DMS53 treated with DMSO at 0.1 percent for 48 hours (cell line): ENCODE results near the gene AGR3.
A peak's percentile ranks its signal among the peaks of the same experiment; 100 is the strongest.

ENCODE experiments used
- DNase-seq: peaks from one replicate; lab custom pipeline; 2025; ENCODE audit not compliant: unreplicated experiment; lab: John Stamatoyannopoulos, UW

Gene AGR3

GRCh38 chr7:16838386-16838785 is 43.4 kb downstream of the AGR3 start:
- DNase-seq: no peak

DNA sequence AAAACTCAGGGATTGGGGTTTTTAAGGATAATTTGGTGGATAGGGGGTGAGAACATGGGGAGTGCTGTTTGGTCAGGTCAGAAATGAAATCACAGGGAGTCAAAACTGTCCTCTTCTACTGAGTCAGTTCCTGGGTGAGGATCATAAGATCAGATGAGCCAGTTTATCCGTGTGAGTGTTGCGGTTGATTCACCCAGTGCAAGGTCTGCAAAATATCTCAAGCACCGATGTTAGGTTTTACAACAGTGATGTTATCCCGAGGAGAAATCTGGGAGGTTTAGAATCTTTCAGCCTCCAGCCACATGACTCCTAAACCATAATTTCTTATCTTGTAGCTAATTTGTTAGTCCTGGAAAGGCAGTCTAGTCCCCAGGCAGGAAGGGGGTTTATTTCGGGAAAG is 45.3 kb downstream of the AGR3 start:
- no peak for DNase-seq

DNA sequence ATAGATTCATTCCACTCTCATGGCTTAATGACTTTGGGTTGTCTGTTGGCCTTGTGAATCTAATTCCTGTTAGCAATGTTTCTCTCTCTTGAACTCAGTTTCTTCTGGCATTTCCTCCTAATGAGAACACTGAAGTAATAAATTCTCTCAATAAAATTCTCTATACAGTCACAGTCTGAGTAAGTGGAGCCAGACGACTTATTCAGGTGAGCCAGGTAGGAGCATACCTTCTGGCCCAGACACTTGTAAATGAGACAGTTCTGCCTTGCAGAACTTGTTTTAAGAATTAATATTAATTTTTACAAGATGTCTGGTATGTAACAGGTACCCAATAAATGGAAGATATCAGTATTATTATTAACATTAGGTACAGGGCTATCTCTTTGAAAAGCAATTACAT is 48.4 kb downstream of the AGR3 start:
- no peak for DNase-seq

- DNase-seq: no peak
Measured at GRCh38 chr7:16826060-16826459, 55.7 kb downstream of the AGR3 start.

DNA sequence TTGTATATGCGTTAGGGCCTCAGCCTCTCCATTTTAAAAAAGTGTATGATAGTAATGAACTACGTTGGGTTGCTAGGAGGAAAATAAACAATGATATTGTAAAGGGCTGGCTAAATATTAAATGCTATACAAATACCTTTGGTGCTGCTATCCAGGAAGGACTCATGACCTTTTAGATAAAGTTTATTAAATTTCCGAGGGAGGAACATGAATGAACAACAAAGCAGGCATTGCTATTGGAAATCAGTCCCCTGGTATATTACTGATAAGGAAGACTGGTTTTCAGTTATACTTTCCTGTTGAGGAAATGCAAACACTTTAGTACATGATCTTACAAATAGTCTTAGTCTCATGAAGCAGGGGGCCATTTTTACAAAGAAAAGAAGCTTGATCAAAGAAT is 59.8 kb downstream of the AGR3 start:
- peak; percentile 37 for DNase-seq

DNA sequence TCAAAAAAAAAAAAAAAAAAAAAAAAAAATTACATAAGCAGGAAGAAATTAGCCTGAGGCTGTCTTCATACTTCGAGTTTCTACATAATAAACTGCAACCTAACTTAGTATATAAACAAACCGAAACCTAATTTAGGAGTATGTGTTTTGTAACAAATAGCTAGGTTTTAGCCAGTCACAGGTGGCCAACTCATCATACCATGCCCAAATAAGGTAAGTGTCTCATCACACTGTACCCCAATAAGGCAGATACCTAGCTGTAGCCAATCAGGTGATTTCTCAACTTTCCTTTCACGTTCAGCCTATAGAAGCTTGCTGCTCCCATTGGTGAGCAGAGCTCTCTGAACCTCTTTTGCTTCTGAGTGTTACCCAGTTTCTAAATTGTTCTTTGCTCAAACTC is 63.1 kb downstream of the AGR3 start:
- DNase-seq: no peak

- peak; percentile 89 for DNase-seq
Measured at GRCh38 chr7:16817536-16817935, 64.2 kb downstream of the AGR3 start.

DNA sequence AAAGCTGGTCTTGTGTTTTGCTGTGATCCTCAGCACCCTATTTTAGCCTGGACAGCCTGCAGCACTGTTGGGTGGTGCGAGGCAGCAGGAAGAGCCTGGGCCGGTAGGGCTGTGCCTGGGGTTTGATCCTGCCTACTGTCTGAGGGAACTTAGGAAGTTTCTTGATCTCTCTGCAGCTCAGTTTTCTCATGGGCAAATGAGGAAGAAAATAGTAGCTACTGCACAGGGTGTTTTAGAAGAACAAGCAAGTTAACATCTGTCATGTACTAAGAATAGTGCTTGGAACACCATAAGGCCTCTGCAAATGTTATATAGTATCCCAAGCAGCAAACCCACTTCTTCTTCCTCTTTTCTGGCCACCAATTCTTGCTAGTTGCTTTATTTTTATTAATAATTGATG is 65.0 kb downstream of the AGR3 start:
- DNase-seq: no peak

GRCh38 chr7:16815001-16815400 is 66.8 kb downstream of the AGR3 start:
- DNase-seq: no peak

DNA sequence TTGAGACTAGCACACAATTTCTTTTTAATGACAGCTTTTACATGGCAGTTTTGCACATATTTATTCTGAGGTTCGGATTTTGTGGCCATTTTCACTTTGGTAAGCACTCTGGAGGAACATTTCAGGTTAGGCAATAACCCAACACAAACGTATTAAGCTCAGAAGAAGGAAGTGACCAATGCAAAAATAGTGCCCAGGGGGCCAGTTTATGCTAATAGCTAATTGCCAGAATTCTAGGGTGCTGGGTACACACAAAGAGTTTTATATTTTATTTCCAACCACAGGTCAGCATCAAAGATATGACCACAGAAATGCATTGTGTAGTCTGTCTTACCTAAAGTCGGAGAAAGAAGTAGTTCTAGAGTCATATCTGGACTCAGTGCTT is 68.6 kb downstream of the AGR3 start:
- no peak for DNase-seq

DNA sequence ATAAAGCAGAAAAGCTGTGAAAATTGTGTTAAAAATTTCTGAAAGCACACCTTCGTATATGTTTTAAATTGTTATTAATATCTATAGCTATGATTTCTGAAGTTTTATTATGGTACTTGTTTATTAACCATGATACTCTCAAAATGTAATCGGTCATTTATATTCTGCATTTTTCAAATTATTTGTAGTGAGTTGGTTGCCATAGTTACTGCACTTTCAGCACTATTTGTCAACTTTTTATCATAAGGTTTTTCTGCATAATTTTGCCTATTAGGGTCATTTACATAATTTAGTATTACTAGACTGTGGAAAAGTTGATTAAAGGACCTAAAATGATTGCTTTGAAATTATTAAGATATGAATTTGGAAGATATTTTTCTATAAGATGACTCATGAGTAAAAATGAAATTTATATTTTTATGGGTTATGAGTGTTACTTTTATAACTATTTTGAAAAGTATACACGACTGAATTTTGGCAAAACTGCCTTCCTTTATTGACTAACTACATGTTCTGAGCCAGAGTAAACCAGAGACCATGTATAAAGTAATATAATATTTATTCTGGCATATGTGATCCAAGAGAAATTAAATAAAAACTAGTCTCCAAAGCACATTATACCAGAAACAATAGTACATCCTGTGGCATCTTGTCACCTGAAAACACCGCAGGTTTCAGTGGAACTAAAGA is 69.1 kb downstream of the AGR3 start:
- no peak for DNase-seq

DNA sequence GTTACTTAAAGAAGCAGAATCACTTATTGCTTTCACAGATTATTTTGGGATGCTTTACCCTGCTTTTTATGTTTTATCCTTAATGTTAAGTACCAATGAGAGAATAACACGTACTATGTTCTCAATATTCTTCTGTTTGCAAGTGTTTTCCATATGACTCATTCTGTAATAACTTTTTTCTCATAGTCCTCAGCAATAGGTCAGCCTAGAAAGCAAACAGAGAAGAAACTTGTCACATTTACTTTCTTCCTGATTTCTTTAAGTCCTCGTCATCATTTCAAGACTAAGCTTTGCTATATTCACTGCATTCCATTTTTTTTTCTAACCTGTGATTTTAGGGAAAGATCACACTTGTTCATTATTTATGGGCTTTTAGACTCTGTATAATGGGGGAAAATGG is 70.2 kb downstream of the AGR3 start:
- no peak for DNase-seq

DNA sequence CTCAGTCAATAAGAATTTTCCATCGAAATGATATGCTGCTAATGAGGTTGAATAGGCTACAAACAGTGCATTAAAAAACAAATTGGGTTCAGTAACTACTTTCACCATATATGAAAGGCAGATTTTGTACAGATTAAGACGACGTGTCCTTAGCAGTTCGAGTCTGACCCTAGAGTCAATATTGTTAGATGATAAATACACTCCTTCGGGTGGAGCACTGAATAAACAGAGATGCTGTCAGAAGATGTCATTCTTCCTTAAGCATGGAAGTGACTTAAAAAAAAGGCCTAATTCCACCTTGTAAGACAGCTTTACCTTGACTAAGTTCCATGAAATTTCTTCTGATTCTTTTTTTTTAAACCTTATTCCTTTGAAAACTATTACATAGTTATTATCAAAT is 71.2 kb downstream of the AGR3 start:
- peak; percentile 16 for DNase-seq

DNA sequence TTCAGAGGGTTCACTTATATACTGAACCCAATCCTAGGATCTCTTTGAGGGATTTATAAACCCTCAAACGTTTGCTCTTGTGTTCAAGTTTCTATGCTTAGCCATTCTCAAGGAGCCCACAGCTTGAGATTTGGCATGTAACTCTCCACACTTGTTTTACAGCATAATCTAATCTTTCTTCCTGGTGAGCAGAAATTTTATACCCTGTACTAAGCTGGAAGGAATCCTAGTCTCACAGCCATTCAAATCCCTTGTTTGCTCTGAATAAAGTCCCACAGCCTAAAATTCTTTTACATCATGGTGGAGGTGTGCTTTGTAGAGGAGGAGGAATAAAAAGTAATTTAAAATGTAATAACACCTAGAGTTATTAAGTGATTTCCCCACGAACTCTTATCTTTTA is 71.7 kb downstream of the AGR3 start:
- no peak for DNase-seq
